Occipital lobe (tissue), 2 donors: Measurements from ENCODE around the gene HNRNPU. TPM values are rescaled to one million over a fixed set of nuclear protein-coding genes. Genes with fewer than 3 reads are reported as not detected.

Experiments
- DNase-seq: peaks from one replicate; lab custom pipeline; 2025; lab: John Stamatoyannopoulos, UW
- total RNA-seq: library from RNA; depleted of rRNA; stranded (reverse); fragments of >200 nt; gene quantifications from one replicate; pipeline ENCODE4 v1.2.3, GENCODE V29; 2014

HNRNPU gene
- total RNA-seq, 1 donor from 2014 or later = 459 TPM

DNA sequence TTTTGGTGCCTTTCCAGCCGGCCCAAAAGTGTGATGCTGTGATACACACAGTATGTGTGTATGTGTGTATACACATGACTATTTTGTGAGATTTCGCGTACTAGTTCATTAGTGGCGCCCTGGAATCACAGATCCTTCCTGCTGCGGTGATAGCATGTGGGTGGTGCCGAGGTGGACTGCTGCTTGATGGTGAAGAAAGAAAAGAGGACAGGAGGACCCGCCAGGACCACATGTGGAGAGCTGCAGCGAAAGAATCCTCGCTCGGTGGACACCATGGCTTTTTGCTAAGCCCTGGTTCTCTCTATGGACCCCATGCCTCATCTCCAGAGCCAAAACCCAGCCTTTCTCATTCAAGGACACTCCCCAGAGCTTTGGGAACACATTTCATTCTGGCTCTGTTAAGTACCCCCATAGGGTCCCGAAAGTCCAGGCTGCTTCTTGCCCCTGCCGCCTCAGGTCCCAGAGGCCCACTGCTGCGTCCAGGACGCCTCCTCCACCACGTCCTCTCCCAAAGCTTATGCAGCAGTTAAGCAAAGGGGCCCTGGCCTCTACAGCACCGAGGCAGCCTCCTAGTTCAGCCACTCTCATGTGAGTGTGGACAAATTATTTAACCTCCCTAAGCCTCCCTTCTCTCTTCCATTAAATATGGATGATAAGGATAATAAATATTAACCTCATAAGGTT, 61.6 kb downstream of the HNRNPU start:
- no peak for DNase-seq

GRCh38 chr1:244802041-244802440, 62.3 kb downstream of the HNRNPU start:
- no peak for DNase-seq

GRCh38 chr1:244801246-244801645, 63.1 kb downstream of the HNRNPU start:
- no peak for DNase-seq

GRCh38 chr1:244800821-244801220, 63.5 kb downstream of the HNRNPU start:
- DNase-seq = no peak

Other genes with a start within 250 kb of the HNRNPU start
- gene DESI2, start 211.4 kb downstream of the HNRNPU start, total RNA-seq = 38.8 TPM
- 71.1 TPM for gene COX20, start 28.9 kb downstream of the HNRNPU start, total RNA-seq